HuH-7.5 (cell line): ENCODE results near the gene CIAO2A.
"Not testable (repeated sequence)": the region's sequence is repeated elsewhere in the genome, so short reads cannot be mapped to it uniquely, and the experiment has no call there.

ENCODE experiments used
- DNase-seq: peaks from one replicate; pipeline ENCODE4 v3.0.0; 2011; ENCODE audit warnings: low spot score

Gene CIAO2A

GRCh38 chr15:64111679-64112050, 18.0 kb upstream of the CIAO2A start:
- no peak for DNase-seq

GRCh38 chr15:64110950-64111678, 17.5 kb upstream of the CIAO2A start:
- DNase-seq, result no peak

GRCh38 chr15:64110108-64110701, 16.6 kb upstream of the CIAO2A start:
- not testable (repeated sequence) for DNase-seq

GRCh38 chr15:64107337-64107736, 13.7 kb upstream of the CIAO2A start:
- no peak for DNase-seq

GRCh38 chr15:64105113-64105704, 11.6 kb upstream of the CIAO2A start:
- no peak for DNase-seq

- no peak for DNase-seq
These were observed 8.9 kb upstream of the CIAO2A start for GRCh38 chr15:64102497-64102896.

- DNase-seq, result no peak
These were observed 7.3 kb upstream of the CIAO2A start for GRCh38 chr15:64100958-64101357.

- no peak for DNase-seq
These were observed 5.7 kb upstream of the CIAO2A start for GRCh38 chr15:64099379-64099778.

- peak; percentile 29 for DNase-seq
These were observed 3.2 kb upstream of the CIAO2A start for GRCh38 chr15:64096668-64097384.

GRCh38 chr15:64095795-64096667, 2.4 kb upstream of the CIAO2A start, which contains the start of gene SNX1:
Gene SNX1, plus strand, starts transcription at chr15:64095982. Its CDS starts 32 bp downstream, at chr15:64096014.
- peak; percentile 71 for DNase-seq

- DNase-seq, result no peak
These were observed 1.8 kb upstream of the CIAO2A start for GRCh38 chr15:64095431-64095794.

- DNase-seq, result no peak
These were observed 593 bp downstream of the CIAO2A start for GRCh38 chr15:64092864-64093626.

GRCh38 chr15:64092075-64092820, 1.4 kb downstream of the CIAO2A start:
- DNase-seq, result no peak

- no peak for DNase-seq
These were observed 3.1 kb downstream of the CIAO2A start for GRCh38 chr15:64090527-64090926.

- no peak for DNase-seq
These were observed 3.9 kb downstream of the CIAO2A start for GRCh38 chr15:64089543-64090280.

- DNase-seq, result no peak
These were observed 10.9 kb downstream of the CIAO2A start for GRCh38 chr15:64082757-64083156.

GRCh38 chr15:64073496-64073895, 20.1 kb downstream of the CIAO2A start:
- DNase-seq, result not testable (repeated sequence)

GRCh38 chr15:64072812-64073211, 20.8 kb downstream of the CIAO2A start:
- DNase-seq, result no peak

GRCh38 chr15:64071931-64072765, 21.5 kb downstream of the CIAO2A start:
- no peak for DNase-seq
